Prostate gland (tissue), 2 donors: Measurements from ENCODE around the gene SKAP1.
"Not testable (repeated sequence)": the region's sequence is repeated elsewhere in the genome, so short reads cannot be mapped to it uniquely, and the experiment has no call there.

Source experiments
- POLR2AphosphoS5 ChIP-seq: sonication (generic); formaldehyde crosslinking; IDR thresholded peaks from one replicate; pipeline ENCODE4 v1.6.1; 2017; ENCODE audit warnings: antibody characterized with exemption
- TF ChIP-seq, protein P1 (sequence below), 4 experiments: fragments of 200-600 bp in 2 of 4; fragments of 450-650 bp in 2 of 4; sonication (generic) in 2 of 4; IDR thresholded peaks; 1 replicate in 3 of 4; 2 replicates in 1 of 4; pipeline ENCODE4 v1.5.1; 2016 to 2019; ENCODE audit warnings: antibody characterized with exemption in 4 of 4, mild to moderate bottlenecking in 2 of 4, moderate library complexity in 2 of 4

DNA sequence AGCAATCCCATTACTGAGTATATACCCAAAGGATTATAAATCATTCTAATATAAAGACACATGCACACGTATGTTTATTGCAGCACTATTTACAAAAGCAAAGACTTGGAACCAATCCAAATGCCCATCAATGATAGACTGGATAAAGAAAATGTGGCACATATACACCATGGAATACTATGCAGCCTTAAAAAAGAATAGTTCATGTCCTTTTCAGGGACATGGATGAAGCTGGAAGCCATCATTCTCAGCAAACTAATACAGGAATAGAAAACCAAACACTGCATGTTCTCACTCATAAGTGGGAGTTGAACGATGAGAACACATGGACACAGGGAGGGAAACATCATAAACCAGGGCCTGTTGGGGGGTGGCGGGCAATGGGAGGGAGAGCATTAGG is 19.3 kb upstream of the SKAP1 start:
- TF ChIP-seq POLR2AphosphoS5, result not testable (repeated sequence)
- TF ChIP-seq, protein P1, sequence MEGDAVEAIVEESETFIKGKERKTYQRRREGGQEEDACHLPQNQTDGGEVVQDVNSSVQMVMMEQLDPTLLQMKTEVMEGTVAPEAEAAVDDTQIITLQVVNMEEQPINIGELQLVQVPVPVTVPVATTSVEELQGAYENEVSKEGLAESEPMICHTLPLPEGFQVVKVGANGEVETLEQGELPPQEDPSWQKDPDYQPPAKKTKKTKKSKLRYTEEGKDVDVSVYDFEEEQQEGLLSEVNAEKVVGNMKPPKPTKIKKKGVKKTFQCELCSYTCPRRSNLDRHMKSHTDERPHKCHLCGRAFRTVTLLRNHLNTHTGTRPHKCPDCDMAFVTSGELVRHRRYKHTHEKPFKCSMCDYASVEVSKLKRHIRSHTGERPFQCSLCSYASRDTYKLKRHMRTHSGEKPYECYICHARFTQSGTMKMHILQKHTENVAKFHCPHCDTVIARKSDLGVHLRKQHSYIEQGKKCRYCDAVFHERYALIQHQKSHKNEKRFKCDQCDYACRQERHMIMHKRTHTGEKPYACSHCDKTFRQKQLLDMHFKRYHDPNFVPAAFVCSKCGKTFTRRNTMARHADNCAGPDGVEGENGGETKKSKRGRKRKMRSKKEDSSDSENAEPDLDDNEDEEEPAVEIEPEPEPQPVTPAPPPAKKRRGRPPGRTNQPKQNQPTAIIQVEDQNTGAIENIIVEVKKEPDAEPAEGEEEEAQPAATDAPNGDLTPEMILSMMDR (IDR thresholded peaks at IDR 0.05), result not testable (repeated sequence)
